GM12801 (cell line): Measurements from ENCODE around the gene SNX10.

Source experiments
- CTCF ChIP-seq: IDR thresholded peaks from one replicate; pipeline ENCODE4 v1.5.1; 2011; ENCODE audit warnings: control low read depth; ENCODE audit not compliant: insufficient read length; ENCODE audit errors: extremely low read depth

Gene SNX10

GRCh38 chr7:26317211-26317610 is 25.5 kb downstream of the SNX10 start:
- no peak for TF ChIP-seq CTCF

GRCh38 chr7:26318921-26319320 is 27.3 kb downstream of the SNX10 start:
- TF ChIP-seq CTCF, result no peak

- TF ChIP-seq CTCF, result no peak
Observed at GRCh38 chr7:26319636-26320035, 28.0 kb downstream of the SNX10 start.

GRCh38 chr7:26320878-26321277 is 29.2 kb downstream of the SNX10 start:
- TF ChIP-seq CTCF, result no peak

- no peak for TF ChIP-seq CTCF
Observed at GRCh38 chr7:26321435-26321834, 29.8 kb downstream of the SNX10 start.

GRCh38 chr7:26326211-26326610 is 34.5 kb downstream of the SNX10 start:
- no peak for TF ChIP-seq CTCF

GRCh38 chr7:26328498-26329390 is 37.1 kb downstream of the SNX10 start:
- no peak for TF ChIP-seq CTCF
